ENCODE measurements around the gene PDE11A. TPM values are rescaled to one million over a fixed set of nuclear protein-coding genes. Genes with fewer than 3 reads are reported as not detected.

The PDE11A gene
- total and polyA plus RNA-seq, 9 donors = 0.15 to 2.0 (median 0.42) TPM; not detected in 1

DNA sequence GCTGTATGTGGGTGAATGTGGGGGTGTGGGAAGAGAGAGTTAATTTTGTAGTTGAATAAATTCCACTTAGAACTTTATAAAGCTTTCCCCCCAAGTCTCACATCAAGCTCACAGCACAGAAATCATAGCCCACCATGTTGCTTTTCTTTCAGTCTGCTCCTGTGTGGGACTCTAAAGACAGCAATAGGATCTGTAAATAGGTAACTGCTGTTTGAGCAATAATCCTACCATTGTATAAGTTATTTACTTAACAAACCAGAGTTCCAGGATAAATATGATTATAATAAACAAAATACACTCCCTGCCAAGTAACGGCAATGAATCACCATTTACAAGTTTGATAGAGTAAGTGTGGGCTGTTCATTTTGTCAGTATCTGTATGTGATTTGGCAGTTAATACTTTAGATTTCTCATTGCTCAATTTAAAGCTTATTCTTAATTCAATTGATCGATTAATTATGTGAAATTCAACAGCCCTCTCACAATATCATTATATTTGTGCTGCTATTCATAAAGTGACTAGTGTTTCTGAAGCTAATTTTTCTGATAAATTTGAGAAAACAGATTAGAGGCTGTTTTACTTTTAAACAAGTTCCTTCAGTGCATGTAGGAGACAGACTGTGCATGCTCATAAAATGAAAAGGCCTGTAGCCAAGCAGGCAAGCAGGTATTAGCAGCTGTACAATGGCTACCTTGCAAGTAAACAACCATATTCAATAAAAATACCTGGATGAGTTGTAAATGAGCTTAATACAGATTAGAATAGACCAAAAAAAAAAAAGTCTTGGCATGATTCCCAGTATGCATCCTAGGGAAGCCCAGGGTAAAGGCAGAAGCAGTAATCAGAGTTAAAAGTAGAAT, 142.7 kb downstream of the PDE11A start:
- Histone ChIP-seq H3K4me3 (no peak overlapping the region), H3K27ac (no peak overlapping the region), H3K27me3 (no peaks in the 10 kb centered on the region), H3K36me3 (no peaks in the 10 kb centered on the region), H3K4me1 (ENCODE audit: insufficient read depth) (no peaks in the 10 kb centered on the region), H3K9me3 (no peaks in the 10 kb centered on the region)
- TF ChIP-seq EP300 (IDR thresholded peaks at IDR 0.05) (no peak), POLR2A (IDR thresholded peaks at IDR 0.05) (no peak)
- intact Hi-C loops (cut with DNase I) = no loop called here
- 48 to 62% (median 49%) methylated on average over 2 of the region's 2 CpGs for WGBS, 3 donors
- no peak for DNase-seq

DNA sequence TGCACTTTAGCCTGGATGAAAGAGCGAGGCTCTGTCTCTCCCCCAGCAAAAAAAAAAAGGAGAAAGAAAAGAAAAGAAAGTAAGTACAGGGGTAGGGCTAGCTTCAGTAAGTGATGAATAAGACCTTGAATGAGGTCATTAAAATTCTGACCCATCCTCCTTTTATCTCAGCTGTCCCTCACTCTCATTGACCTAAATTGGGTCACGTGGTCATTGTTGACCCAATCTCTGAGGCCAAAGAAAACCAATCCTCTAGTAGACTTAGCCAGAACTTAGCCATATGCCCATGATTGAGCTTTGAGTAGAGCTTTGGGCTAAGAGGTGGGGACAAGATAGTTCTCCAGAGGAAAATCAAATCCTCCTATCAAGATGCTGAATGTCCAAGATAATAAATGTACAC, 149.3 kb downstream of the PDE11A start:
- no peaks in the 10 kb centered on the region for H3K27me3 ChIP-seq
- no peak overlapping the region for H3K4me3 ChIP-seq
- WGBS, 3 donors = 80 to 88% (median 85%) methylated on average over 2 of the region's 2 CpGs
- DNase-seq = no peak
- no peaks in the 10 kb centered on the region for H3K9me3 ChIP-seq
- H3K4me1 ChIP-seq (ENCODE audit: insufficient read depth) = no peaks in the 10 kb centered on the region
- intact Hi-C loops (cut with DNase I) = no loop called here
- TF ChIP-seq POLR2A (IDR thresholded peaks at IDR 0.05) (no peak), EP300 (IDR thresholded peaks at IDR 0.05) (no peak)
- TF ChIP-seq, protein P1, sequence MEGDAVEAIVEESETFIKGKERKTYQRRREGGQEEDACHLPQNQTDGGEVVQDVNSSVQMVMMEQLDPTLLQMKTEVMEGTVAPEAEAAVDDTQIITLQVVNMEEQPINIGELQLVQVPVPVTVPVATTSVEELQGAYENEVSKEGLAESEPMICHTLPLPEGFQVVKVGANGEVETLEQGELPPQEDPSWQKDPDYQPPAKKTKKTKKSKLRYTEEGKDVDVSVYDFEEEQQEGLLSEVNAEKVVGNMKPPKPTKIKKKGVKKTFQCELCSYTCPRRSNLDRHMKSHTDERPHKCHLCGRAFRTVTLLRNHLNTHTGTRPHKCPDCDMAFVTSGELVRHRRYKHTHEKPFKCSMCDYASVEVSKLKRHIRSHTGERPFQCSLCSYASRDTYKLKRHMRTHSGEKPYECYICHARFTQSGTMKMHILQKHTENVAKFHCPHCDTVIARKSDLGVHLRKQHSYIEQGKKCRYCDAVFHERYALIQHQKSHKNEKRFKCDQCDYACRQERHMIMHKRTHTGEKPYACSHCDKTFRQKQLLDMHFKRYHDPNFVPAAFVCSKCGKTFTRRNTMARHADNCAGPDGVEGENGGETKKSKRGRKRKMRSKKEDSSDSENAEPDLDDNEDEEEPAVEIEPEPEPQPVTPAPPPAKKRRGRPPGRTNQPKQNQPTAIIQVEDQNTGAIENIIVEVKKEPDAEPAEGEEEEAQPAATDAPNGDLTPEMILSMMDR (IDR thresholded peaks at IDR 0.05) = no peak
- no peaks in the 10 kb centered on the region for H3K36me3 ChIP-seq
- H3K27ac ChIP-seq = no peak overlapping the region

DNA sequence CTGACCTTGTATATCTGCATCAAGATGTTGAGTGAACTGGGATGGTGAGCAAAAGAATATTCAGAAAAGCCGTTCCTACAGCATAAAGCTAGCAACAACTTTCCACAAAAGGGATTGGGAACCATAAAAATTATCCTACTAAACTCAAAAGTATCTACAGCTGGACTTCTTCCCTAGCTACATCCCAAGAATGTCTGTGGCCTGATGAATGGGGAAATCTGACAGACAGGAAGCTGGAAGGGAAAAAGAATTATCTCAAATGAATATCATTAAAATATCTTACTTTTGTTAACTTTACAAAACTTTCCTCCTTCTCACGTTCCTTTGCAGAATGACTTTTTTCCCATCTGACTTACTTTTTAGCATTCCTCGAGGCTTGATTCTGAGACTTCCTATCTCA, 150.9 kb downstream of the PDE11A start:
- intact Hi-C loops (cut with DNase I) = no loop called here
- WGBS, 3 donors = 64 to 71% (median 68%) methylated on average over 3 of the region's 3 CpGs
- DNase-seq = no peak

DNA sequence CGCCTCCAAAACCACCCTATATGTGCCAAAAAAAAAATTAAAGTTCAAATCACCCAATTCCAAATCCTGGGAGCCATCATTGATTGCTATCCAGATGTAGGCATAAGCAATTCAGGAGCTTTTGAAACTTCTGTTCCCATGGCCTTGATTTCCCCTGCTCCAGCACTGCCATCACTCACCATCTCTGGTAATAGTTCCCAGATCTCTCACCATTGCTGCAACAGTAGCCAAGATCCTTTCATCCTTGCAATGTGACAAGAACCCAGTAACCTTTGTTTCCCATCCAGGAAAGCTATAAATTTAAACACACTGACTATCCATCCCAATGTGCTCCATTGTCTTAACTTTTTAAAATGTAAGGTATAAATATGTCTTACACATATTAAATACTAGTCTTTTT, 155.4 kb downstream of the PDE11A start:
- H3K4me1 ChIP-seq (ENCODE audit: insufficient read depth) = no peaks in the 10 kb centered on the region
- no peaks in the 10 kb centered on the region for H3K36me3 ChIP-seq
- DNase-seq = no peak
- TF ChIP-seq, protein P1 (IDR thresholded peaks at IDR 0.05) = no peak
- TF ChIP-seq EP300 (IDR thresholded peaks at IDR 0.05) = no peak
- no peak for TF ChIP-seq POLR2A (IDR thresholded peaks at IDR 0.05)
- no peaks in the 10 kb centered on the region for H3K27me3 ChIP-seq
- intact Hi-C loops (cut with DNase I) = no loop called here
- H3K4me3 ChIP-seq = no peak overlapping the region
- WGBS, 3 donors = 90 to 100% (median 92%) methylated on average over 1 of the region's 1 CpG
- H3K9me3 ChIP-seq = no peaks in the 10 kb centered on the region
- no peak overlapping the region for H3K27ac ChIP-seq

More for the DNA sequence above, 150.9 kb downstream of the PDE11A start:
- TF ChIP-seq POLR2A (IDR thresholded peaks at IDR 0.05) = no peak
- TF ChIP-seq EP300 (IDR thresholded peaks at IDR 0.05) = no peak
- TF ChIP-seq, protein P1 (IDR thresholded peaks at IDR 0.05) = no peak
- Histone ChIP-seq H3K9me3 (no peaks in the 10 kb centered on the region), H3K4me3 (no peak overlapping the region), H3K27ac (no peak overlapping the region), H3K36me3 (no peaks in the 10 kb centered on the region), H3K27me3 (no peaks in the 10 kb centered on the region), H3K4me1 (ENCODE audit: insufficient read depth) (no peaks in the 10 kb centered on the region)

DNA sequence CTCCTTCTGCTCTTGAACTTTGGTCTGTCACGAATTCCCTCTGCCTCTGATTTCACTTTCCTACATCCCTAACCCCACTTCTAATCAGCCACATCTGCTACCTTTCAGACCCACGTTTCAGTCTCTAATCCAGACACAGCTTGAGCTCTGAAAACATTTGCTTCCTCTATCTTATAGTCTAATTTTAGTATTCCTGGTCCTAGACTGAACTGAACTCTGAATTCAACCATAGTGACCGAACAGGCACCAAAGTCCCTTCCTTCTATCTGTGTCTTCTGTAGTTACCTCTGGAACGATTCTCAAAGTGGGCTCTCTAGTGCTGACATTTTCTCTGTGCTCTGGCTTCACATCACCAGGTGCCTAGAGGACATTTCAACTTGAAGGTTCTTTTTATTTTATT, 156.2 kb downstream of the PDE11A start:
- no peaks in the 10 kb centered on the region for H3K4me1 ChIP-seq (ENCODE audit: insufficient read depth)
- no peaks in the 10 kb centered on the region for H3K36me3 ChIP-seq
- no peaks in the 10 kb centered on the region for H3K9me3 ChIP-seq
- WGBS, 3 donors = 77 to 79% (median 77%) methylated on average over 4 of the region's 4 CpGs
- H3K27ac ChIP-seq = no peak overlapping the region
- H3K4me3 ChIP-seq = no peak overlapping the region
- DNase-seq = no peak
- TF ChIP-seq EP300 (IDR thresholded peaks at IDR 0.05) = no peak
- TF ChIP-seq, protein P1 (IDR thresholded peaks at IDR 0.05) = no peak
- TF ChIP-seq POLR2A (IDR thresholded peaks at IDR 0.05) = no peak
- no peaks in the 10 kb centered on the region for H3K27me3 ChIP-seq
- intact Hi-C loops (cut with DNase I) = no loop called here
